Peyer's patch (tissue), 4 donors: ENCODE data around the gene CYP27A1.

ENCODE experiments used
- POLR2A ChIP-seq, 2 donors: fragments of 450-650 bp; IDR thresholded peaks; one replicate each; pipeline ENCODE4 v1.5.1; 2017; ENCODE audit warnings: antibody characterized with exemption in 2 of 2, mild to moderate bottlenecking in 2 of 2, moderate library complexity in 2 of 2
- TF ChIP-seq, protein P1 (sequence below), 6 experiments: fragments of 450-650 bp in 4 of 6; fragments of 200-600 bp in 2 of 6; sonication (generic) in 1 of 6; IDR thresholded peaks; one replicate each; pipeline ENCODE4 v1.5.1; 2017 to 2019; ENCODE audit warnings: antibody characterized with exemption in 6 of 6, mild to moderate bottlenecking in 3 of 6, moderate library complexity in 1 of 6

DNA sequence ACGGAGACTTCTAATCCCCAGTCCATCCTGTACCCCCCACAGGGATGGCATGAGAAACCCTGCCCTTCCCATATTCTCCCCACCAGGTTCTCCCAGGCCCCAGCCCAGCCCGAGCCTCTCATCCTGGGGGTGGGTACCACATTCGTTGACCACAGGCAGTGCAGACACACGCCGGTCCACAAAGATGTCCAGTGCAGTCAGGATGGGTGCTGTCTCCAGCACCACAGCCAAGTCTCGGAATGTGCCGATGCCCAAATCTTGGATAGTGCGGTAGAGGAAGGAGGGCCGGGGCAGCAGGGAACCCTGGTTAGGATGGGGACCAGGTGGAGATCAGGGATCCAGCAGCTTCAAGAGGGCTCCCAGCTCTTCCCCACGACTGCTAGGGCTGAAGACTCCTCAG is 44.8 kb downstream of the CYP27A1 start:
- TF ChIP-seq, protein P1, sequence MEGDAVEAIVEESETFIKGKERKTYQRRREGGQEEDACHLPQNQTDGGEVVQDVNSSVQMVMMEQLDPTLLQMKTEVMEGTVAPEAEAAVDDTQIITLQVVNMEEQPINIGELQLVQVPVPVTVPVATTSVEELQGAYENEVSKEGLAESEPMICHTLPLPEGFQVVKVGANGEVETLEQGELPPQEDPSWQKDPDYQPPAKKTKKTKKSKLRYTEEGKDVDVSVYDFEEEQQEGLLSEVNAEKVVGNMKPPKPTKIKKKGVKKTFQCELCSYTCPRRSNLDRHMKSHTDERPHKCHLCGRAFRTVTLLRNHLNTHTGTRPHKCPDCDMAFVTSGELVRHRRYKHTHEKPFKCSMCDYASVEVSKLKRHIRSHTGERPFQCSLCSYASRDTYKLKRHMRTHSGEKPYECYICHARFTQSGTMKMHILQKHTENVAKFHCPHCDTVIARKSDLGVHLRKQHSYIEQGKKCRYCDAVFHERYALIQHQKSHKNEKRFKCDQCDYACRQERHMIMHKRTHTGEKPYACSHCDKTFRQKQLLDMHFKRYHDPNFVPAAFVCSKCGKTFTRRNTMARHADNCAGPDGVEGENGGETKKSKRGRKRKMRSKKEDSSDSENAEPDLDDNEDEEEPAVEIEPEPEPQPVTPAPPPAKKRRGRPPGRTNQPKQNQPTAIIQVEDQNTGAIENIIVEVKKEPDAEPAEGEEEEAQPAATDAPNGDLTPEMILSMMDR (IDR thresholded peaks at IDR 0.05) = no peak
- no peak for TF ChIP-seq POLR2A (IDR thresholded peaks at IDR 0.05)
